Measurements from ENCODE around the gene SOBP.

Gene SOBP

DNA sequence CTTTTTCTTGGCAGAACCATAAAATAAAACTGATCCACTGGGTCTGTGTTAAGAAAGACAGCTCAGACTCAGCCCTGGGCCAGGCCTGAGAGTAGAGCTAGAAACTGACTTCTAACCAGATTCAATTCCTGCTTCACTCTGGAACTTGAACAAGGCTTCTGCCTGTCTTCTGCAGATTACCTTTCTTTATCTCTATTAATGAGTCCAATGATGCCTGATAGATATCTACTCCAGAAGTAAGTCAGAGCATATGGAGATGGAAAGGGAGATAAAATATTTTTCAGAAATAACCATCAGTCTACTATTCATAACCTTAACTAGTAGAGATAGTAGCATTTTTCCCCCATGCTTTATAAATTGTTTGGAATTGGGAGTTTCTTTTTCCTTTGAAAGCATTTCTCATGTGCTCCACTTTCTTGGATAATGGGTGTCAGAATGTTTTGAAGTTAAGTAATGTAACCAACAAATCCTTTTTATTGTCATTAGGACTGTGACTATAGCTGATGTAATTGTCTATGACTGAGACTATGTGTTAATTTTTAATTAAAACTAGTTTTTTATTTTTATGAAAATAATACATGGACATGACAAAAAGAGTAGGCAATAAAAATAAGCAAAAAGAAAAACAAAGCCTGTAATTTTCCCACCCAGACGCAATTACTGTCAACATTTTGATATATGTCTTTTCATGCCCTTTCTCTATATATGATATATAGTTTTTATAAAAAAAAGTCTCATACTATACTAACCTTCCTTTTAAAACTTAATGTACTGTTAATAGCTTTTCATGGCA, 7.2 kb downstream of the SOBP start:
- no peak overlapping the region for H3K27ac ChIP-seq
- no peak for TF ChIP-seq ZFX (IDR thresholded peaks at IDR 0.05; ENCODE audit: borderline replicate concordance)
- TF ChIP-seq, protein P1, sequence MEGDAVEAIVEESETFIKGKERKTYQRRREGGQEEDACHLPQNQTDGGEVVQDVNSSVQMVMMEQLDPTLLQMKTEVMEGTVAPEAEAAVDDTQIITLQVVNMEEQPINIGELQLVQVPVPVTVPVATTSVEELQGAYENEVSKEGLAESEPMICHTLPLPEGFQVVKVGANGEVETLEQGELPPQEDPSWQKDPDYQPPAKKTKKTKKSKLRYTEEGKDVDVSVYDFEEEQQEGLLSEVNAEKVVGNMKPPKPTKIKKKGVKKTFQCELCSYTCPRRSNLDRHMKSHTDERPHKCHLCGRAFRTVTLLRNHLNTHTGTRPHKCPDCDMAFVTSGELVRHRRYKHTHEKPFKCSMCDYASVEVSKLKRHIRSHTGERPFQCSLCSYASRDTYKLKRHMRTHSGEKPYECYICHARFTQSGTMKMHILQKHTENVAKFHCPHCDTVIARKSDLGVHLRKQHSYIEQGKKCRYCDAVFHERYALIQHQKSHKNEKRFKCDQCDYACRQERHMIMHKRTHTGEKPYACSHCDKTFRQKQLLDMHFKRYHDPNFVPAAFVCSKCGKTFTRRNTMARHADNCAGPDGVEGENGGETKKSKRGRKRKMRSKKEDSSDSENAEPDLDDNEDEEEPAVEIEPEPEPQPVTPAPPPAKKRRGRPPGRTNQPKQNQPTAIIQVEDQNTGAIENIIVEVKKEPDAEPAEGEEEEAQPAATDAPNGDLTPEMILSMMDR (IDR thresholded peaks at IDR 0.05), result no peak

DNA sequence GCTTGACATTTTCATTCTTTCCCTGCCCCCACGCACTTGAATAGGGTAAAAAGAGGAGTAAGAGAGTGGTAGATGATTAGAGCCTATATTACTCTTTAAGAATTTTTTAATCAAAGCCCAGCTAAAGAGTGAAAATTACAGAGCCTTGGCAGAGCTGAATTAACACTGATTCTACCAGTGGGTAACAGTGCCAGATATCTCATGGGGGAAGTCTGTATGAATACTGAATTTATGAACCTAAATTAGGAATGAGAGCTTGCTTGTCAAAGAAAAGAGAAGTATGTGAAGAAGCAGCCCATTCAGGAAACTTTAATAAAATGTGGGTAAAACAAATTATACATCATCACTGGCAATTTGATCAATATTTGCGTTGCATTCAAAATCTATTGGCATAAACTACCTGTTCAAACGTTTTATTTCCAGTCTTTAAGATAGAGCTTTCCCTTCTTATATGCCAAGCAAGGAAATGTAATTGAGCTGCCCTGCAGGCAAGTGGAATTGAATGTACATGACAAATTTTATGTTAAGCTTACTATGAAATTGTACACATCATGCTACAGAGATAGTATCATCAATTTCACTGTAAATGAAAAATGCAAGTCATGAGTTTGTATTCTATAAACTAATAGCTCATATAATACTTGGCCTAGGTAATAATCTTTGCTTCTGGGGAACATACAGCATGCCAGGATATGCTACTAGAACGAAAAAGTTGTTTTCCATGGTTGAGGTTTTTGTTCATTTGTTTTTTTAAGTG, 14.5 kb downstream of the SOBP start:
- no peak for TF ChIP-seq ZFX (IDR thresholded peaks at IDR 0.05; ENCODE audit: borderline replicate concordance)
- TF ChIP-seq, protein P1 (IDR thresholded peaks at IDR 0.05), result no peak
- H3K27ac ChIP-seq, result no peak overlapping the region

DNA sequence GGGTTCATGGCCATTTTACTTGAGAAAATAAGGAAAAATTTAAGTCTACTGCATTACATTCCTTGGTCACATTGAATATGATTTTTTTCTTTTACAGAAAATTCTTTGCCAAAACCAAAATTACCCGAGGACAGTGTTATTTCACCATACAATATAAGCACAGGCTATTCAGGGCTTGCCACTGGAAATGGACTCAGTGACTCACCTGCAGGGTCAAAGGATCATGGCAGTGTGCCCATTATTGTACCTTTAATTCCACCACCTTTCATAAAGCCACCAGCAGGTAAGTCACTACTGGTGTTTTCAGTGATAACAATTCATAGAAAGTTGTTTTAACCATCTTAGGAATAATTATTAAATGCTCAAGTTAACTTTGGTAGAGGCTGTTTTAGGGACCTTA, 16.2 kb downstream of the SOBP start:
- no peak for TF ChIP-seq ZFX (IDR thresholded peaks at IDR 0.05; ENCODE audit: borderline replicate concordance)
- TF ChIP-seq, protein P1 (IDR thresholded peaks at IDR 0.05), result no peak
- H3K27ac ChIP-seq, result no peak overlapping the region

DNA sequence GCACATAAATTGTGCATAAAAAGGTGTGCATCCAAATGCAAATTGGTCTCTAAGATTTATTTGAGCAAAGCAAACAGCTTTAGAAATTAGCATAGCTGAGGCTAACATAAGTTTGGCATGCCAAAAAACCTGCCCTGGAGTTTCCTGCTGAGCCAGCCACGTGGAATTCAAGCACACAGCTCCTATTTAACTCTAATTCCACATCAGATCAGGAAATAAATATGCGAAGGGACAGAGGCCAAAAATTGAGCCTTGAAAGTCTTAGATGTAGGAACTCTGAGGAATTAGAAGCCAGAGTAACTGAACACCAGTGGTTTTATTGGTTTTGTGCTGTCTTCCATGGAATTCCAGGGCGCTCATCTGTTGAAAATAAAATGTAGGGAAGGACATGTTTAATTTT, 19.6 kb downstream of the SOBP start:
- H3K27ac ChIP-seq, result peak overlapping the region; percentile 43
- TF ChIP-seq, protein P1 (IDR thresholded peaks at IDR 0.05), result no peak
- TF ChIP-seq ZFX (IDR thresholded peaks at IDR 0.05; ENCODE audit: borderline replicate concordance), result no peak

DNA sequence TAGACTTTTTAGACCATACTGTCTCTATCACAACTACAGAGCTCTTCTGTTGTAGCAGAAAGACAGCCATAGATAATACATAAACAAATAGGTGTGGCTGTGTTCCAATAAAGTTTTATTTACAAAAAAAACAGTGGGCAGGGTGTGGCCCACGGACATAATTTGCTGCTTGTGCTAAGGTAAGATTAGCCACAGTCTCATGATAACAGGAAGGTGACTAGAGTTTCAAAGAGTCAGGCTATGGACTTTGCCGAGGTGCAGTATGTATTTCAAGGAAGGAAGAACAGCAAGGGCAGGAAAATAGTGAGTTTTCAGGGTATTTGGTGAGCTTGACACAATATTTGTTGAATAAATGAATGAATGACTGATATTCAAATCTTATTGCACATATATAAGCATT, 20.2 kb downstream of the SOBP start:
- H3K27ac ChIP-seq, result peak overlapping the region; percentile 43
- no peak for TF ChIP-seq ZFX (IDR thresholded peaks at IDR 0.05; ENCODE audit: borderline replicate concordance)
- TF ChIP-seq, protein P1 (IDR thresholded peaks at IDR 0.05), result no peak

DNA sequence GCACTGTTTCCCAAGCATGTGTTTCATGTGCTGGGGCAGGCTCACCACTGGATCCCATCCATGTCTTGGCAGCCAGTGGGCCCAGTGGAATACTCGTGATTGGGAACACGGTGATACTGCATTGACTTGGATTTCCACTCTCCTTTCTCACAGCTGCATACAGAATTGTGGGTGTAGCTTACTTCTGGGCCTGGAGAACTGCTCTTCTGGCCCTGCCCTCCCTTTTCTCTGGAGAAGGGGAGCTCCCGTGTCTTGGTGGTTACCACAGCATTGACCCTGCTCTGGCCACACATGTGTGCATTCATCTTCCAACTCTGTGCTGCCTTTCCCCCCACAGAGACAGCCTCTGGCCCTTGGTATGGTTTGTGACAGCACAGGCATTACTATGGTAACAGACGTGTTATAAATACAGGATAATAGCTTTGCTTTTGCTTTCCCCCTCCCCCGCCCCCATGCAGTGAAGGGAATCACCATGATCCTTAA, 21.6 kb downstream of the SOBP start:
- no peak overlapping the region for H3K27ac ChIP-seq
- TF ChIP-seq, protein P1 (IDR thresholded peaks at IDR 0.05), result no peak
- TF ChIP-seq ZFX (IDR thresholded peaks at IDR 0.05; ENCODE audit: borderline replicate concordance), result no peak

DNA sequence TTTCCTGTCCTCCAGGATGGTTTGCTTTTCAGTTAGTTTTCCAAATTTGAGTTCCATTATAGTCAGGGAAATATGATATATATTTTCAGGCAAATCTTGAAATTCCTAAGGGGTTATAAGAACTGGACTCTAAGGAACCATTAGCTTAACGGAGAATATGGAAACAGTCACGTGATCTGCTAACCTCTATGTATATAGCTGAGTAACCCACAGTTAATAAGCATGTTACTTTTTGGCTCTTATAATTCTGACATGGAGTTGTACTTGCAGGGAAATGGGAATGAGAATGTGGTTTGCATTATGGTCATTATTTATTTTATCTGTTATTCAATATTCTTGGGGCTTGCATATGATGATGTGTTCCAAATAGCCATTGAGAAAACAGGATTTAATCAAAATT, 23.3 kb downstream of the SOBP start:
- TF ChIP-seq, protein P1 (IDR thresholded peaks at IDR 0.05), result no peak
- TF ChIP-seq ZFX (IDR thresholded peaks at IDR 0.05; ENCODE audit: borderline replicate concordance), result no peak

More for the DNA sequence above, 23.3 kb downstream of the SOBP start:
- H3K27ac ChIP-seq, result no peak overlapping the region

Measured in 22Rv1 (cell line).